GF-D8 (cell line): ENCODE measurements around the gene KRTAP4-8.
"Not testable (repeated sequence)": the region's sequence is repeated elsewhere in the genome, so short reads cannot be mapped to it uniquely, and the experiment has no call there.

Experiments
- DNase-seq: peaks from one replicate; lab custom pipeline; 2025; lab: John Stamatoyannopoulos, UW

The KRTAP4-8 gene

DNA sequence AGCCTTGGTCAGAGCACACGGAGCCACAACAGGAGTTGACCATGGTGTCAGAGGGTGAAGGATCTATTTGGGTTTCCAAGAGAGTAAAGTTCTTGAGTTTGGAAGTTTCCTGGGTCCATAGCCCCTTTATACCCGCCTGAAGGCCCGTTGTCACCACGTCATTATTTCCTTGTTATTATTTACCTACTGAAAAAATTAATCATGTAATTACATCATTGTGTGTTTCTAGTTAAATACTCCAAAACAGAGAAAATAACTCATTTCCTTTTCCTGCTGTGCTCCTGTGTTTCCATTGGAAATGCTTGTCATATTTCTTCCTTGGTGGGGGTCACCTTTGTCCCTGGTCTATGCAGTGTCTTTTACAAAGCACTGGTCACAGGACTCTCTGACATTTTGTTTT is at the start of gene KRTAP4-8:
Gene KRTAP4-8, minus strand, starts transcription at position 101 of the 400 bp plus-strand sequence. Its CDS starts 58 bp downstream, at position 43.
- DNase-seq, result no peak

DNA sequence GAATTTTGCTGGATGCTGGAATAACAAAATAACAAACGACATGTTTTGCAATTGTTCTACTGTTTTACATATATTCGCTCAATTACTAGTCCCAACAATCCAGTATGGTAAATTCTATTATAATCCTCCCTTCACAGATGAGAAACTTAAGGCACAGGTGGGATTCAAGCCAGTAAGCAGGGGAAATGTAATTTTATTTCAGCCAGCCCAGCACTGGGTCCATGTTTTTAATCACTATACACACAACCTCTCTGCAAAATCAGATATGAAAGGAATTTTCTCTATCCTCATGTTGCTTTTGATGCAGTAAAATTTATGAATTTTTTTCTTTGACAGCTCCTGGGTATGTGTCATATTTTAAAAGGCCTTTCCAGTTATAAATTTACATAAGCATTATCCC is 47.3 kb upstream of the KRTAP4-8 start:
- DNase-seq, result no peak

- no peak for DNase-seq
Measured at GRCh38 chr17:41144846-41145245, 46.9 kb upstream of the KRTAP4-8 start.

DNA sequence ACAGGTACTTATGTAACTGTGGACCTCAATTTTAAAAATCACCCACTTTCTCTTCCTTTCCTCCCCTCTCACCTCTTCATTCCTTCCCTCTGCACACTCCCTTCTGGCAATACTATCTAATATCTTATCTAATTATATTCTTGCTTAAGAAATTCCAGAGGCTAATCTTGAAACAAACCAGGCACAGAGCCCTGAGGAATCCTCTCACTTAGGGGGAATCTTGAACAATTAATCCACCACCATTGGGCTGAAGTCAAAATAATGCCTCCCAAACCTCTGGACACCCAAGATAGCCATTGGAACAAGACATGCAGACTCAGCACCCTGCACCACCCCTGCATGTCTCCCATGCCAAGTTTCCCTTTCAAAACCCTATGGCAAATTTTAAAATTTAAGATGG is 43.4 kb upstream of the KRTAP4-8 start:
- DNase-seq, result no peak

DNA sequence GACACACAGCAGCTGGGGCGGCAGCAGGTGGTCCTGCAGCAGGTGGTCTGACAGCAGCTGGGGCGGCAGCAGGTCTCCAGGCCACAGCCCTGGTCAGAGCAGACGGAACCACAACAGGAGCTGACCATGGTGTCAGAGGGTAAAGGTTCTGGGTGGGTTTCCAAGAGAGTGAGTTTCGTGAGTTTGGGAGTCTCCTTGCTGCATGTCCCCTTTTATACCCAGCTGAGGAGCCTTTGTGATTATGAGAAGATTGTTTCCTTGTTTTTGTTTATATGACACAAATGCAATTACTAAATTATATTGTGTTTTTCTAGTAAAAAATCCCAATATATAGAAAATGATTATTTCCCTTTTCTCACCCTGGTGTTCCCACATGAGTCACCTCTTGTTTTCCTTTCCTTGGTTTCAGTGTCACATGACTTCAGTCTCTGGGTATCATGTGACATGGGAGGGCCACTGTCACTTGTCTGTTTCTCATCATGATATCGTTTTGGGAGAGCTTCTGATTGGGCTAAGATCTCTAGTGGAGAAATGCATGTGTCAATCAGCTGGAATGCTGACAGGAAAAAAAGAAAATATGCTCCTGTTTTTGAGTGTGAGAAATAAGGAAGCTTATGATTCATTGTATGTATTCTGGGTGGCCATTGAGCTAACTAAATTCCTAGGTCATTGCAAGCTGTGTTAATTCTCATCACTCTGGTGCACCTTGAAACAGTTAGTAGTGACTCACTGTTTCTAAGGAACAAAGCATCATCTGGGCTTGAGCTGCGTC is 42.6 kb upstream of the KRTAP4-8 start, which contains the start of gene KRTAP4-6:
Gene KRTAP4-6, minus strand, starts transcription at position 185 of the 772 bp plus-strand sequence. Its CDS starts 57 bp downstream, at position 128.
- no peak for DNase-seq

DNA sequence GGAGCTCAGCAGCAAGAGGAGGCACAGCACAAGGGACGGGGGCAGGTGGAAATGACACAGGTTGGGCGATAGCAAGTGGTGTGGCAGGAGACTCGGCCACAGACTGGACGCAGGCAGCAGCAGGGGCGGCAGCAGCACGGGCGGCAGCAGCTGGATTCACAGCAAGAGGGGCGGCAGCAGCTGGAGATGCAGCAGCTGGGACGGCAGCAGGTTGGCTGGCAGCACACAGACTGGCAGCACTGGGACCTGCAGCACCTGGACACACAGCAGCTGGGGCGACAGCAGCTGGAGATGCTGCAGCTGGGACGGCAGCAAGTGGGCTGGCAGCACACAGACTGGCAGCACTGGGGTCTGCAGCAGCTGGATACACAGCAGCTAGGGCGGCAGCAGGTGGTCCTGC is 41.9 kb upstream of the KRTAP4-8 start:
- DNase-seq, result not testable (repeated sequence)

GRCh38 chr17:41133880-41134735 is 36.2 kb upstream of the KRTAP4-8 start:
- DNase-seq, result no peak

DNA sequence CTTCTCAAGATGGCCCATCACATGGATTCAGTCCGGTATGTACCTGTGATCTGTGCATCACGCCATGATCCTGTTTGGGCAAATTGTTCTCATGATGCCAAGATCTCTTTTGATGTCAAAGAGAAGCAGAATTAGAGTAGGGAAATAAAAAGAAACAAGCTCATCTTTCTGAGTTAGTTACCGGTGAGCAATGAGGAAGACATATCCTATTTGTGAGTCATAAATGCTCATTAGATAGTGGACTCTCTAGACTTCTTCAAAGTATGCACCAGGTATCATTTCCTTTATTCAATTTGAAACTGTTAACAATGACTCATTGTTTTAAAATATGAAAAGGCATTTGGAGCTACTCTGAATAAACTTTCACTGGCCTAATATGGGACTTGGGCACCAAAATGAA is 34.0 kb upstream of the KRTAP4-8 start:
- DNase-seq, result no peak

GRCh38 chr17:41127371-41127770 is 29.4 kb upstream of the KRTAP4-8 start:
- no peak for DNase-seq

- DNase-seq, result no peak
Measured at GRCh38 chr17:41126412-41126811, 28.5 kb upstream of the KRTAP4-8 start.

GRCh38 chr17:41125064-41125463 is 27.1 kb upstream of the KRTAP4-8 start:
- no peak for DNase-seq

DNA sequence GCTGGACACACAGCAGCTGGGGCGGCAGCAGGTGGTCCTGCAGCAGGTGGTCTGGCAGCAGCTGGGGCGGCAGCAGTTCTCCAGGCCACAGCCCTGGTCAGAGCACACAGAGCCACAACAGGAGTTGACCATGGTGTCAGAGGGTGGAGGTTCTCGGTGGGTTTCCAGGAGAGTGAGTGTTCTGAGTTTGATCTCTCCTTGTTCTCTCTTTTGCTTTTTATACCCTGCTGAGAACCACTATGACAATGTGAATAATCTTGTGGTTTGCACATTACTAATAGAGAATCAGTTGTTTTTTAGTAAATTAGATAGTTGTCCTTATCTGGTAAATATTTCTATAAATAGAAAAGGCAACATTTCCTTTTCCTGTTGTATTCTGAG is 26.0 kb upstream of the KRTAP4-8 start, which contains the start of gene KRTAP4-12:
Gene KRTAP4-12, minus strand, starts transcription at position 192 of the 381 bp plus-strand sequence. Its CDS starts 60 bp downstream, at position 132.
- DNase-seq, result not testable (repeated sequence)

- not testable (repeated sequence) for DNase-seq
Measured at GRCh38 chr17:41123292-41123990, 25.5 kb upstream of the KRTAP4-8 start.

GRCh38 chr17:41121742-41122141 is 23.8 kb upstream of the KRTAP4-8 start:
- no peak for DNase-seq

GRCh38 chr17:41119696-41120690 is 22.1 kb upstream of the KRTAP4-8 start:
- DNase-seq, result not testable (repeated sequence)

- no peak for DNase-seq
Measured at GRCh38 chr17:41118721-41119120, 20.8 kb upstream of the KRTAP4-8 start.

- not testable (repeated sequence) for DNase-seq
Measured at GRCh38 chr17:41117846-41118386, 20.0 kb upstream of the KRTAP4-8 start, which contains the start of gene KRTAP4-11. TSS of gene KRTAP4-11 (minus strand) at chr17:41118373. CDS start at chr17:41118315, 58 bp downstream.

- no peak for DNase-seq
Measured at GRCh38 chr17:41116297-41116696, 18.4 kb upstream of the KRTAP4-8 start.

GRCh38 chr17:41111151-41111885 is 13.4 kb upstream of the KRTAP4-8 start:
- no peak for DNase-seq
